ENCODE data around the gene FRMPD1.

The FRMPD1 gene

GRCh38 chr9:37636511-37637448 lies 14.0 kb upstream of the FRMPD1 start:
- no peak for DNase-seq

DNA sequence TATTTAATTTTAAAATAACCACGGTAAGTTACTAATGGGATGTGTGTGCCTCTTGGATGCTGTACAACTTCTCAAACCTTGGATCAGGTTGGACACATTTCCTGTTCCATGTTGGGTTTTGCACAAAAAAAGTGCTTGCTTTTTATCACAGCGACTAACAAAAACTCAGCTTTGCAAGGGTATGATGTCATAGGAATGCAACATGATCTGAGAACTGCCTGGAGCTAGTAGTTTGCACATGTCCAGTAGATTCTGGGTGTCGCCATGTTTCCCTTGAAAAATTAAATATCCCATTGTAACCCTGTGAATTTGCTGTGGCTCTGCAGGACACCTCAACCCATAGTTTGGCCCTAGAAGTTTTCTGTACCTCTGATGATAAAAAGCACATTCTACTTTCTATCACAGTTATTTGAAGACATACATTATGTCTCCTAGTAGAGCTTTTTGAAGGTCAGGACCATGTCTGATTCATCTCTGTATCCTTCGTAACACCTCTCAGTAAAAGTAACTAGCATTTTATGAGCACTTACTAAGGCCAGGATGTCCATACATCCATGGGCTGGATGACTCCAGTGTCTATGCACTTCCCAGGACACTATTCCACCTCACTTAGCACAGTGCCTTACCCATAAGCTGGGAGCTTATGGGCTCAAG lies 11.5 kb upstream of the FRMPD1 start:
- DNase-seq: no peak

GRCh38 chr9:37639841-37640240 lies 10.9 kb upstream of the FRMPD1 start:
- no peak for DNase-seq

DNA sequence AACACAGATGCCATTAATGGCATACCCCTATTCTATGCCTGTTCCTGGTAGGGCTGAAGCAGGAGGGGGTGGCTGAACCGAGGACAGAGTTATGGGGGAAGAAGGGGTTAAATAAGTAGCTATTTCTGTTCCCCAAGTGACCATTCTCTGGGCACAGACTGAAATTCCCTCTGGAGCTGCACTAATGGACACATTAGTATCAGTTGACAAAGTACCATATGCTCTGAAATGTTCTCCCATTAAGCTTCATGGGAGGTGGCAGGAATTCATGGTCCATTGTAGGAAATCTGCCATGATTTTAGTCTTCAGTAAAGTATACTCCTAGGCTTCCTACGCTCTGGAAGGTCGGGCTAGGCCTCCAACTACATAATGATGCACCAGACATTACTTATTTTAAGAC lies 10.5 kb upstream of the FRMPD1 start:
- no peak for DNase-seq

- no peak for DNase-seq
Measured at GRCh38 chr9:37641331-37641730, 9.4 kb upstream of the FRMPD1 start.

- no peak for DNase-seq
Measured at GRCh38 chr9:37643214-37643613, 7.5 kb upstream of the FRMPD1 start.

- DNase-seq: no peak
Measured at GRCh38 chr9:37645903-37646506, 4.7 kb upstream of the FRMPD1 start.

GRCh38 chr9:37650299-37650872 lies 368 bp upstream of the FRMPD1 start:
- DNase-seq: no peak

DNA sequence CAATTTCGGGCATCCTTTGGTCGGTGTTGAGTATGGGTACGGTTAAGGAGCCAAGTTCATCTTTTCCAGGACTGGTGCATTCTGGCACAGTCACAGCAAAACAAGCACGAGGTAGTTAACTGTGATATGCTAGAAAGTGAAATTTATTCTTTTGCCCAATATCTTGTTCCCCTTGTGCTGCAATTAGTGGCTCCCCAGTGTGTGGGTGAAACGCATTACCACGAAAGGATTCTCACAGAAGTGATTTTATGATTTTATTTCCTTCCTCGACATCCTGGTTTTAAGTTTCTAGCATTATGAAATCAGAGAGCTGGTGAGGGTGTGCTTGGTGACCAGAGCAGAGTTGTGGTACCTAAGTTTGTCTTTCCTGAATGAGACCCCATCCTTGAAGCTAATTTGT lies 1.5 kb downstream of the FRMPD1 start:
- DNase-seq: no peak

DNA sequence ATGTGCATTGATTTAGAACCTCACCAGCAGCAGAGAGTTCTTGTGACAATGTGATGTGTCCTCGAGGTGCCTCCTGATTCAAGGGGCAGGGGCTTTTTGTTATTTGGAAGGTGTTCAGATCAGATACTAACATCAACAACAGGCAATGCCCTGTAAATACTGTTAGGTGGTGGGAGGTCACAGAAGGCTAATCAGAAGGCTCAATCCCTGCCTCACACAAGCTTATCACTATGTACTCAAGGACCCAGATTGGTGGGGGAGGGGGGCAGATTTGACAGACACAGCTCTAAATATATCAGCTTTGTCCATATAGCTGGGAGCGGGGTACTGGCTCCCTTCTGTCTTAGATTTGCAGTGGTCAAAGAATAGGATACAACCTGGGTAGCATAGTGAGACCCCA lies 2.6 kb downstream of the FRMPD1 start:
- no peak for DNase-seq

DNA sequence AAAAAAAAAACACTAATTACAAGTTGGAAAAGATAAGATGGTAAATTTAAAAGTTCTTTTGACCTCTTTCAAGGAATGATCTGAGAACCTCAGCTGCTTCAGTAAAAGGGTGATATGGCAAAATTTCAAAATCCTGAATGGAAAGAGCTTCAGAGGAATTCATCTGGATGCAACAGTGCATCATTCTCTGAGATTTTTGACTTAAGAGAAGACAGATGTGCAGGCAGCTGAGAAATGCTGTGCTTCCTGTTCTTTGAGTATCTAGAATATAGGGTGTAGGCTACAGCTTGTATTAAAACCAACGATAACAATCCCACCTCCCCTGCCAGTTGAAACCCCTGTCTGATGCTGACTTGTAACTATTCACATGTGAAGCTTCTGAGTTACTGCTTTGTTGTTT lies 6.2 kb downstream of the FRMPD1 start:
- DNase-seq: no peak

GRCh38 chr9:37660691-37661090 lies 9.9 kb downstream of the FRMPD1 start:
- DNase-seq: no peak

DNA sequence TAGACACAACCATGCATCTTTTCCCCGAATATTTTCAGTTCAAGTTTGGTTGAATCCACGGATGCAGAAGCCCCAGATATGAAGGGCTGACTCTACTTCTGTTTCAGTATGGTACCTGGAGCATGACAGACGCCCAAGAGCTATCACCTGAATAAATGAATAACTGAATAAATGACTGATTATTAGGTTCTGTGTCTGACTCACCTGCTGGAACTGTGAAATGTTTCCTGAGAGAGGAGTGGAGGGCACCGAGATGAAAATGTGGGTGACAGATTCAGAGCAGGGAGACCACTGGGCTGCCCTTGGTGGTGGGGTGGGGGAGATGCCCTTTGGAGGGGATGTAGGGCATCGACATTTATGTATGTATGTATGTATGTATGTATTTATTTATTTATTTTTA lies 13.2 kb downstream of the FRMPD1 start:
- DNase-seq: no peak

- no peak for DNase-seq
Measured at GRCh38 chr9:37667706-37668105, 17.0 kb downstream of the FRMPD1 start.

DNA sequence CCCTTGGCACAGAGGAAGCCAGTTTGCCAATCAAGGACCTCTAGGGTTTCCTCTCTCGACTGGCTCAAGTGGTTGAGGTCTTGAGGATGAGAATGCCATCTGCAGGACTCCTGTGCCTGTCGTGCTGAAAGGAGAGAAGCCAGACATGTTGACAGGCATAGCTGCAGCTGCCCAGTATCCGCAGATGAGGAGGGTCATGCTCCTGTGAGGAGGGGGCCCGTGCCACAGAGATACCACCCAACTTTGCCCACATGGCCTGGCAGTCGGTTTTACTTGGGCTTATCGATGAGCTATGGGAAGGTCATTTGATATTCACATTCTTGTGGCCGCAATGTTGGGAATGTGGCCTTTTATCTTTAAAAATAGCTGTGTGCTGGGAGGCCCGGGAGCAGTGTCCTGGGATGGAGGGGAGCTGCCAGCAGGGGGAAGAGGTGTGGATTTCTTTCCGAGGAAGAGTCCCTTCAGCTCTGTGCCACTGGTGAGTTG lies 17.4 kb downstream of the FRMPD1 start:
- DNase-seq: no peak

GRCh38 chr9:37669232-37669631 lies 18.5 kb downstream of the FRMPD1 start:
- no peak for DNase-seq

DNA sequence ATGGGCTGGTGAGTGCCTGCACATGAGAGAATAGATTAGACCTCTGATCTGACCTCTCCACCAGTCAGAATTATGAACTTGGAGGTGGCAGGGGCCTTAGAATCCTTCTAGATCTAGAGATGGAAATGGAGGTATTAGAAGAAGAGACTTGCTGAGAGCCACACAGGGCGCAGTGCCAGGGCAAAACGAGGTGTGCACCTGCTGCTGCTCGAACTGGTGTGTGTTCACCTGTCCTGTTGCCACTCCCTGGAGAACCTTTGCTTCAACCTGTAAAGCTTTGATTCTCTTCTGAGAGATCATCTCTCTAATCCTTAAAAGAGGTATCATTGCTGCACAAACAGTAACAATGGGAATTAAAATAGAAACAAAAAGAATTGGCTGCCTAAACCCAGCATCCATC lies 24.9 kb downstream of the FRMPD1 start:
- DNase-seq: no peak

DNA sequence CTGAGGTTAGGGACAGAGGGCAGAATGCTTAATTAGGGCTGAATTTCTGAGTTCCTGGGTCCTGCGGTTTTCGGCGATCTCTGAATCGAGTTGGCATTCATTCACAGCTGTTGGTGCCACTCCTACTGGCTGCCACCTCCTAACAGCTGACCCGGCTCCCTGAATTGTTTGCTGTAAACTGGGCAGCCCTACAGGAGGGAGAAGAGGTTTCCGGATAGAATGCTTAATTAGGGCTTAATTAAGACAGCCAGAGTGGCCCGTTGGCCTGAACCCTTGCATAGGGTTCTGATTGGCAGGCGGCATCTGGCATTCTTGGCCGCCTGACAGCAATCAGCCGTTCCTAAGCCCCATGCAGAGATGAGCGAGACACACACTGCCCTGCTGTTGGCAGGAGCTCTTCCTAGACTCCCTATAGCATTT lies 25.7 kb downstream of the FRMPD1 start:
- no peak for DNase-seq

DNA sequence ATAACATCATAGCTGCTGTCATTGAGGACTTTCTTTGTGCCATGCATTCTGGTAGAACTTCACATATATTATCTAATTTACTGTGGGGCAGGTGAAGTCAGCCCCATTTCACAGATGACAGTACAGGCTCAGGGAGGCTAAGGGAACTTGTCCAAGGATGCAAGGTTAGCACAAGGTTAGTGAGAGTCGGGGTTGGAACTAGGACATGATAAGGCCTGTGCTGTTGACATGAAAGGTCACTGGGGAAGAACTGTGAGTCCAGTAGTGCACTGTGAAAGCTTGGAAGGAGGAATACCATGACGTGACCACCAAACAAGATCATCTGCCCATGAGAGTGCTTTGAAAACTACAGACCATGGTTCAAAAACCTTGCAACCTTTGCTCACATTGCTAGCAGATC lies 26.7 kb downstream of the FRMPD1 start:
- DNase-seq: no peak

- DNase-seq: no peak
Measured at GRCh38 chr9:37678789-37679273, 28.1 kb downstream of the FRMPD1 start.

- no peak for DNase-seq
Measured at GRCh38 chr9:37679649-37680402, 29.1 kb downstream of the FRMPD1 start.

GRCh38 chr9:37682951-37683350 lies 32.2 kb downstream of the FRMPD1 start:
- DNase-seq: no peak
